Neural crest cell (in vitro differentiated cells): ENCODE results near the gene TMEM156. TPM values are rescaled to one million over a fixed set of nuclear protein-coding genes. Genes with fewer than 3 reads are reported as not detected.

Experiments
- DNase-seq: peaks from one replicate; pipeline ENCODE4 v3.0.0; 2021; ENCODE audit warnings: low read depth, mixed read lengths, low spot score
- H3K27ac Mint-ChIP-seq: one replicate; pipeline ENCODE4 v1.8.0; 2021; ENCODE audit warnings: mild to moderate bottlenecking, mixed read lengths; ENCODE audit not compliant: unreplicated experiment
- H3K27me3 Mint-ChIP-seq: 2 replicates; pipeline ENCODE4 v1.8.0; 2021; ENCODE audit warnings: low read depth, mild to moderate bottlenecking, mixed read lengths
- H3K36me3 Mint-ChIP-seq: 2 replicates; pipeline ENCODE4 v1.8.0; 2021; ENCODE audit warnings: low read depth, mild to moderate bottlenecking, mixed read lengths
- H3K4me1 Mint-ChIP-seq: 2 replicates; pipeline ENCODE4 v1.8.0; 2021; ENCODE audit warnings: mixed read lengths
- H3K4me3 Mint-ChIP-seq: one replicate; pipeline ENCODE4 v1.8.0; 2021; ENCODE audit warnings: mild to moderate bottlenecking, mixed read lengths
- H3K9me3 Mint-ChIP-seq: 2 replicates; pipeline ENCODE4 v1.8.0; 2021; ENCODE audit warnings: mixed read lengths
- CTCF ChIP-seq: fragments of 200-600 bp; sonication (generic); conservative IDR thresholded peaks from 2 replicates; pipeline ENCODE4 v1.5.0; 2021; ENCODE audit warnings: antibody characterized with exemption, mild to moderate bottlenecking
- total RNA-seq: library from RNA; stranded (reverse); gene quantifications from 2 replicates; pipeline ENCODE4 v1.2.1, GENCODE V29; 2021

The TMEM156 gene
- total RNA-seq, 1 donor from 2014 or later: not detected

DNA sequence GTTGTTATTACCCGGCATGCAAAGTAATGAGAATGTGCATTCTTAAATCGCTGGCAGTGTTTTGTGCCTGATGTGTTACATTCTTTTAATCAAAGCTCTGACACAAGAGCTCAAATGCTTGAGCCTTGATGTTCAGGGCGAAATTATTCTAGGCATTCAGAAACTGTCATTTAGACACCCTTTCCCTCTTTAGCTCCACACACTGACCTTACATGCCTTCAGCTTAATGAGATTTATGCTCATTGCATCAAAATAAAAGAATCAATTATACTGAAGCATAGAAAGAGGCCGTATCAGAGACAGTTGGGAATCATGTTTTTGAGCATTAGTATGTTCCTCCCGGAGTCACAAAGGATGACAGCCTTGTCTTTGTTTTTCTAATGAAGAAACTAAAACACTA, 107.9 kb downstream of the TMEM156 start:
- Mint-ChIP-seq H3K36me3 (no peaks in the 10 kb centered on the region), H3K9me3 (no peaks in the 10 kb centered on the region), H3K4me1 (peaks cover 23% of the 10 kb centered on the region), H3K4me3 (no peak overlapping the region), H3K27ac (no peak overlapping the region), H3K27me3 (no peaks in the 10 kb centered on the region)
- no peak for TF ChIP-seq CTCF
- DNase-seq: no peak

DNA sequence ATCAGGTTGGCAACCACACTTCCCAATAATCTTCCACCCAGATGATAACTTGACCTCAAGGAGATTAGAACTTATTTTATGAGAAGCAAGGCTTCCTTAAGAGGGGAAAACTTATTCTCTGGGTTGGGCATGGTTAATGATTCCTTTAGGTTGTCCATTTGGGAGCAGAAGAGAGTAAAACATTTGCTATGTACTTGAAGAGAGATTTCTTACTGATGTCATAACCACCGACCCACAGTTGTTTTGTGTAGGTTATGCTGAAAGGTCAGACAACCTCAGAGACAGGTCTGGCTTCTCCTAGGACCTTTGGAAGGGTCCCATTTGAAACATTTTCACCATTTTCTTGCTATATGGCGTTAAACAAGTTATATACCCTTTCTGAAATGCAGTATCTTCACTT, 108.5 kb downstream of the TMEM156 start:
- no peak for TF ChIP-seq CTCF
- no peaks in the 10 kb centered on the region for H3K27me3 Mint-ChIP-seq
- no peaks in the 10 kb centered on the region for H3K9me3 Mint-ChIP-seq
- DNase-seq: no peak
- no peaks in the 10 kb centered on the region for H3K36me3 Mint-ChIP-seq
- H3K27ac Mint-ChIP-seq: no peak overlapping the region
- H3K4me1 Mint-ChIP-seq: peaks cover 23% of the 10 kb centered on the region
- H3K4me3 Mint-ChIP-seq: no peak overlapping the region

DNA sequence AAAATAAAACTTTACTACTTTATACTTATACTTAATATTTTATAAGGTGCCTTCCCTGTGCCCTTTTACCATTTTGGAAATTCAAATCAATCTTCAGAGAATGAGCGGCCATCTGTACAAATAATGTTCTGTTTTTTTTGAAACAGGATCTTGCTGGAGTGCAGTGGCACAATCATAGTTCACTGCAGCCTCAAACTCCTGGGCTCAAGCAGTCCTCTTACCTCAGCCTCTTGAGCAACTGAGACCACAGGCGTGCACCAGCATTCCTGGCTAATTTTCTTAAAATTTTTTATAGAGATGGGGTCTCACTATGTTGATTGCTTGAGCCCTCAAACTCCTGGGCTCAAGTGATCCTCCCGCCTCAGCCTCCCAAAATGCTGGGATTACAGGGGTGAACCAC, 111.1 kb downstream of the TMEM156 start:
- TF ChIP-seq CTCF: no peak
- H3K4me1 Mint-ChIP-seq: peaks cover 19% of the 10 kb centered on the region
- H3K9me3 Mint-ChIP-seq: peaks cover 2% of the 10 kb centered on the region
- no peak overlapping the region for H3K4me3 Mint-ChIP-seq
- H3K27me3 Mint-ChIP-seq: no peaks in the 10 kb centered on the region
- H3K36me3 Mint-ChIP-seq: peaks cover 3% of the 10 kb centered on the region
- DNase-seq: no peak
- no peak overlapping the region for H3K27ac Mint-ChIP-seq

GRCh38 chr4:38920677-38921076, 111.5 kb downstream of the TMEM156 start:
- Mint-ChIP-seq H3K27me3 (no peaks in the 10 kb centered on the region), H3K27ac (no peak overlapping the region), H3K9me3 (peaks cover 4% of the 10 kb centered on the region), H3K36me3 (peaks cover 6% of the 10 kb centered on the region), H3K4me1 (peaks cover 15% of the 10 kb centered on the region), H3K4me3 (no peak overlapping the region)
- no peak for TF ChIP-seq CTCF
- DNase-seq: no peak

DNA sequence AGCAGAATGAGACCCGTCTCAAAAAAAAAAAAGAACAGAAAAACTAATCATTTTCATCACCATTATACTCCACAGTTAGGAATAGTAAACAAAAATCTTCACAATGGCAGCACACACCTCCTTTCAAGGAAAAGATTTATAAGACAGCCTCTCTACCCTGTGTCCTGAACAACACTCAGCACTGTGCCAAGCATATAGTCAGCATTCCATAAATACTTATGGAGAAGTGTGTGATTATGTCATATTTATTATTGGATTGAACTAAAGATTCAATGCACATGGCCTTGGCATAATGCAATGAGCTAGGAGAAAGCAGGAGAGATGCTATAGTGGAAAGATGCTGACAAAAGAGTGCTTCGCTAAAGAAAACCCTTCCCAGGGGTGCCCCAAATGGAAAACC, 112.0 kb downstream of the TMEM156 start:
- Mint-ChIP-seq H3K36me3 (peaks cover 6% of the 10 kb centered on the region), H3K4me1 (peaks cover 14% of the 10 kb centered on the region), H3K4me3 (no peak overlapping the region), H3K27ac (no peak overlapping the region), H3K27me3 (no peaks in the 10 kb centered on the region), H3K9me3 (peaks cover 4% of the 10 kb centered on the region)
- no peak for DNase-seq
- TF ChIP-seq CTCF: no peak

GRCh38 chr4:38919494-38919893, 112.7 kb downstream of the TMEM156 start:
- peaks cover 6% of the 10 kb centered on the region for H3K36me3 Mint-ChIP-seq
- no peaks in the 10 kb centered on the region for H3K27me3 Mint-ChIP-seq
- peaks cover 4% of the 10 kb centered on the region for H3K9me3 Mint-ChIP-seq
- H3K27ac Mint-ChIP-seq: no peak overlapping the region
- no peak for TF ChIP-seq CTCF
- H3K4me1 Mint-ChIP-seq: peaks cover 10% of the 10 kb centered on the region
- no peak overlapping the region for H3K4me3 Mint-ChIP-seq
- no peak for DNase-seq
